GM18861 (cell line): ENCODE results near the gene IGF2BP1.
"Not testable (repeated sequence)": the region's sequence is repeated elsewhere in the genome, so short reads cannot be mapped to it uniquely, and the experiment has no call there.

ENCODE experiments used
- ATAC-seq: cut with Tn5 transposase; IDR thresholded peaks from one replicate; pipeline ENCODE4 v1.9.1; 2021; ENCODE audit not compliant: unreplicated experiment

The IGF2BP1 gene

DNA sequence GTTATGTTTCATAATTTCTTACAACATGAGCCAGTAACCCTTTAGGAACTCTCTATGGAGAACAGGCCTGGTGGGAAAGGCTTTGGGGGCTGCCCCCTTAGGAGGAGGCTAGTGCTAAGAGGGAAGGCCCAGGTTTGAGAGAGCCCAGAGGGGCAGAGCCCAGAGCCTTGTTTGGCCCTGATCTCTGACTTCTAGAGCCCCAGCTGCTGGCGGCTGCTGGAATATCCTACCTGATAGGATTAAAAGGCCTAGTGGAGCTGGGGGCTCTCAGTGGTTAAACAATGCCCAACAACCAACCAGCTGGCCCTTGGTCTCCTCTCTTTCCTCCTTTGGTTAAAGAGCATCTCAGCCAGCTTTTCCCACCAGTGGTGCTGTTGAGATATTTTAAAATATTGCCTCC is 54.1 kb downstream of the IGF2BP1 start:
- ATAC-seq = no peak

DNA sequence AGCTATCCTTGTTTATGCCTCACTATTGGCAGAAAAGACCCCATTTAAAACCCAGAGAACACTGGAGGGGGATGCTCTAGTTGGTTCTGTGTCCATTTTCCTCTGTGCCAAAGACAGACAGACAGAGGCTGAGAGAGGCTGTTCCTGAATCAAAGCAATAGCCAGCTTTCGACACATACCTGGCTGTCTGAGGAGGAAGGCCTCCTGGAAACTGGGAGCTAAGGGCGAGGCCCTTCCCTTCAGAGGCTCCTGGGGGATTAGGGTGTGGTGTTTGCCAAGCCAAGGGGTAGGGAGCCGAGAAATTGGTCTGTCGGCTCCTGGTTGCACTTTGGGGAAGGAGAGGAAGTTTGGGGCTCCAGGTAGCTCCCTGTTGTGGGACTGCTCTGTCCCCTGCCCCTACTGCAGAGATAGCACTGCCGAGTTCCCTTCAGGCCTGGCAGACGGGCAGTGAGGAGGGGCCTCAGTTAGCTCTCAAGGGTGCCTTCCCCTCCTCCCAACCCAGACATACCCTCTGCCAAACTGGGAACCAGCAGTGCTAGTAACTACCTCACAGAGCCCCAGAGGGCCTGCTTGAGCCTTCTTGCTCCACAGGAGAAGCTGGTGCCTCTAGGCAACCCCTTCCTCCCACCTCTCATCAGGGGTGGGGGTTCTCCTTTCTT is 56.1 kb downstream of the IGF2BP1 start:
- no peak for ATAC-seq

- ATAC-seq = no peak
Observed at GRCh38 chr17:49054342-49055092, 57.3 kb downstream of the IGF2BP1 start.

- ATAC-seq = no peak
Observed at GRCh38 chr17:49055181-49055927, 58.2 kb downstream of the IGF2BP1 start.

DNA sequence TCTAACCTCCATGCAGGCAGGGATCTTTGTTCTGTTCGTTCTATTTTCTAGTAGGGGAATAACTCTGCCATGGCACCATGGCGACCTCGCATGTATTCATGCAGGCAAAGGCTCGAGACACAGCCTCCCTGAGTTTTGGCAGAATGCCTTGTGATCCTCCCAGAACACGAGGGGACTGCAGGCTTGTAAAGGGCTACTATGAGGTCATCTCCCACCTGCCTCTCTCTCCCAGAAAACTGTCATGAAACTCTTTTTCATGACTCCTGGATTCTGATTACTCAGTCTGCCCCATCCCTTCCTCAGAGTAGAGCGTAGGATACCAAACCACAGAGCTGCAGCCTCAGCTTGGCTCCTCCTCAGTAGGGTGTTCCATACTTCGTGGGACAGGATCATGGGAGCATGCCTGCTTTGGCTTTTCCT is 64.3 kb downstream of the IGF2BP1 start:
- no peak for ATAC-seq

- ATAC-seq = no peak
Observed at GRCh38 chr17:49063652-49064051, 66.5 kb downstream of the IGF2BP1 start.

DNA sequence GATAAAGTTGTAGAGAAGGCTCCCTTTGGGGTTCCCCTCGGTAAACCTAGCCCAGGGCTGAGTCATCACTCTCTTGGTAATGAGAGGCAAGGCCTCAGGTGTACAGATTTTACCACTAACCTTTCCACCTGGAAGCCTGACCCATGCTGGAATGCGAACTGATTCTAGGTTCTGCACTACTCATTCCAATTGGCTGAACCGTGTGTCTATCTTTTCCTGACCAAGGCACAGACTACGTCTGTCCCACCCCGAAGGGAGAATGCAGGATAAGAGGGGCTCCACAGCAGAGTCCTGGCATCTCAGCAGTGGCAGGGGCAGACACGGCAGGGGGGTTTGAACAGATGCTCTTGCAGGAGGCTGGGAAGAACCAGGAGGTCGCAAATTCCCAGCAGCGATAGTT is 70.0 kb downstream of the IGF2BP1 start:
- no peak for ATAC-seq

DNA sequence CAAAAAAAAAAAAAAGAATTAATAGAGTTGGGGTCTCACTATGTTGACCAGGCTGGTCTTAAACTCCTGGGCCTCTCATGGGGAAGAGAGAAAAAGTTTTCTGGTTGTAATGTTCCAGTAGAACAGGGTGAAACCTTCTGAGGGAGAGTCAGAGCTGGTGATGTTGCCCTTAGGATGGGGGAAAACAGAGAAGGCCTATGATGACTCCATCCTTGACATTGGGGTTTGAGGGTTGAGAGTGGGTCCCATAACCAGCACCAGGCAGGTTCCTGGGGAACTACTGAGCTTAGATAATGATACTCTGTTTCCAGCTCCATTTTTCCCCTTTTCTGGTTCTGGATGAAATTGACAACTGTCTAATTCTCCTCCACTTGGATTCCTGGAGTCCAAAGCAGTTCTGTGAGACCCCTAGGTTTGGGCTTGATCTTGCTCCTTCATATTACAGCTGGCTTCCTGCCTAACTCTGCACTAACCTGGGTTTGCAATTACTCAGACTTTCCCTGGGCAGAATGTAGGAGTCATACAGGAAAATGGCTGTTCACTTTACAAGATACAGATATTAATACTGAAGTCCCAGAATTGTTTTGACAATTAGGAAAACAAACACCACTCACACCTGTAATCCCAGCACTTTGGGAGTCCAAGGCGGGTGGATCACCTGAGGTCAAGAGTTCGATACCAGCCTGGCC is 72.5 kb downstream of the IGF2BP1 start:
- ATAC-seq = no peak

GRCh38 chr17:49071106-49071505 is 73.9 kb downstream of the IGF2BP1 start:
- ATAC-seq = no peak

DNA sequence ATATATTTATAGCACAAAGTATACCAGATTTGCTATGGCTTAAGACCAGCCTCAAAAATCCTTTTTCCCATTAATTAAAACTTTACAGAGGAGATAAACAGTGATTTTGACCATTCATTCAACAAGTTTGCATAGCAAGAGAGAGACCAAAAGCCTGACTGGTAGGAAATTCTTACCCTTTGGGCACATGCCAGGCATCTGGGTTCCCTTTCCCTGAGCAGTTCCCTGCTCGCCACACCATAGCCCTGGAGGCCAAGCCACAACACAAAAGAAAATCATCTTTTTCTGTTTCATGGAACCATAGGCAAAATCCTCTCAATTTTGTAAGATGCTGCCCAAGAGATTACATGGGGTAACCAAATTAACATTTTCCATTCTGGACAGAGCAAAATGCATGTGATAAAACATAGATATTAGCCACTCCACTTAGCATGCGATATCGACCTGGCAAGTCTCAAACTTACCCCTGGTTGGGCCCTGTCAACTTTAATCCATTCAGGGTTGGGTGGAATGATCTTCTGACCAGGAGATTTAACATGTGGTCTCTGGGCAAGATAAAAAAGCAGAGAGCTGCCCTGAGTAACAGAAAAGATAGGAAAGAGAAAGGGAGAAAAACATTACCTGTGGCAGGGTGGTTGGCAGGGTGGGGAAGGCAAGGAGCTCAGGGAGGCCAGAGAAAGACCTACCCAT is 77.8 kb downstream of the IGF2BP1 start:
- no peak for ATAC-seq

- no peak for ATAC-seq
Observed at GRCh38 chr17:49076573-49077384, 79.6 kb downstream of the IGF2BP1 start.

GRCh38 chr17:49078248-49078647 is 81.1 kb downstream of the IGF2BP1 start:
- no peak for ATAC-seq

- no peak for ATAC-seq
Observed at GRCh38 chr17:49079840-49080663, 82.9 kb downstream of the IGF2BP1 start.

DNA sequence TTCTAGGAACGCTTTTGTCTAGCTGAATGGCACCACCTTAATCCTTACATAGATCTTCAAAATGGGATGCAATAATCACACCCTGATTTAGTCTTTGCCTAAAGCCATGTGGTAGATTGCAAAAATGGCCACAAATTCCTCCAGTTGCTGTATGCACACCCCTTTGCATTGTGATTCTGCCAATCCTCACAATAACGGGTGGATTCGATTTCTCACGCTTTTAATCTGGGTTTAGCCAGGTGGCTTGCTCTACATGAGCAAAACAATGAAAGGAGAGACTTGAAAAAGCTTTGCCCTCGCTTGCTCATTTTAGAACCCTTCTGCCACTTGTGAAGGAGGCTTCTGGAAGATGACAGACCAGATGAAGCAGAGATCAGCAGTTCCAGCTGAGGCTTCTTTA is 85.0 kb downstream of the IGF2BP1 start:
- ATAC-seq = no peak

- not testable (repeated sequence) for ATAC-seq
Observed at GRCh38 chr17:49085046-49085445, 87.9 kb downstream of the IGF2BP1 start.

GRCh38 chr17:49085565-49086315 is 88.6 kb downstream of the IGF2BP1 start:
- no peak for ATAC-seq

GRCh38 chr17:49086316-49086605 is 89.1 kb downstream of the IGF2BP1 start:
- ATAC-seq = no peak

GRCh38 chr17:49086649-49087048 is 89.5 kb downstream of the IGF2BP1 start:
- ATAC-seq = no peak

GRCh38 chr17:49089094-49089493 is 91.9 kb downstream of the IGF2BP1 start:
- ATAC-seq = no peak
